ENCODE results near the gene CBLB. TPM values are rescaled to one million over a fixed set of nuclear protein-coding genes. Genes with fewer than 3 reads are reported as not detected.
"Not testable (repeated sequence)": the region's sequence is repeated elsewhere in the genome, so short reads cannot be mapped to it uniquely, and the experiment has no call there.

Gene CBLB
- total and polyA plus RNA-seq, 2 donors: 14.4 to 126 TPM

GRCh38 chr3:105772635-105773034 lies 96.2 kb downstream of the CBLB start:
- WGBS: 94% methylated on average over 2 of the region's 2 CpGs
- H3K4me3 ChIP-seq (ENCODE audit: low read depth, low read length): no peak overlapping the region
- H3K27ac ChIP-seq (ENCODE audit: low read depth): no peak overlapping the region
- no peaks in the 10 kb centered on the region for H3K36me3 ChIP-seq (ENCODE audit: insufficient read depth)
- no peaks in the 10 kb centered on the region for H3K4me1 ChIP-seq (ENCODE audit: insufficient read depth)
- no peak for DNase-seq (ENCODE audit: extremely low spot score)

- Histone ChIP-seq H3K4me1 (ENCODE audit: insufficient read depth) (no peaks in the 10 kb centered on the region), H3K4me3 (ENCODE audit: low read depth, low read length) (no peak overlapping the region), H3K27ac (ENCODE audit: low read depth) (no peak overlapping the region), H3K36me3 (ENCODE audit: insufficient read depth) (no peaks in the 10 kb centered on the region)
- no peak for DNase-seq (ENCODE audit: extremely low spot score)
- 95% methylated on average over 1 of the region's 1 CpG for WGBS
Measured at GRCh38 chr3:105771392-105771791, 97.4 kb downstream of the CBLB start.

- 88% methylated on average over 4 of the region's 4 CpGs for WGBS
- H3K4me3 ChIP-seq (ENCODE audit: low read depth, low read length): no peak overlapping the region
- no peak overlapping the region for H3K27ac ChIP-seq (ENCODE audit: low read depth)
- DNase-seq (ENCODE audit: extremely low spot score): no peak
- H3K36me3 ChIP-seq (ENCODE audit: insufficient read depth): no peaks in the 10 kb centered on the region
- H3K4me1 ChIP-seq (ENCODE audit: insufficient read depth): no peaks in the 10 kb centered on the region
Measured at GRCh38 chr3:105770410-105770809, 98.4 kb downstream of the CBLB start.

- Histone ChIP-seq H3K4me1 (ENCODE audit: insufficient read depth) (no peaks in the 10 kb centered on the region), H3K27ac (ENCODE audit: low read depth) (no peak overlapping the region), H3K4me3 (ENCODE audit: low read depth, low read length) (no peak overlapping the region), H3K36me3 (ENCODE audit: insufficient read depth) (no peaks in the 10 kb centered on the region)
- no peak for DNase-seq (ENCODE audit: extremely low spot score)
Measured at GRCh38 chr3:105767776-105768175, 101.0 kb downstream of the CBLB start.

- WGBS: 82% methylated on average over 3 of the region's 3 CpGs
- H3K27ac ChIP-seq (ENCODE audit: low read depth): no peak overlapping the region
- DNase-seq (ENCODE audit: extremely low spot score): no peak
- no peaks in the 10 kb centered on the region for H3K36me3 ChIP-seq (ENCODE audit: insufficient read depth)
- H3K4me1 ChIP-seq (ENCODE audit: insufficient read depth): no peaks in the 10 kb centered on the region
- H3K4me3 ChIP-seq (ENCODE audit: low read depth, low read length): no peak overlapping the region
Measured at GRCh38 chr3:105767216-105767615, 101.6 kb downstream of the CBLB start.

- no peaks in the 10 kb centered on the region for H3K4me1 ChIP-seq (ENCODE audit: insufficient read depth)
- H3K27ac ChIP-seq (ENCODE audit: low read depth): no peak overlapping the region
- H3K4me3 ChIP-seq (ENCODE audit: low read depth, low read length): no peak overlapping the region
- no peak for DNase-seq (ENCODE audit: extremely low spot score)
- no peaks in the 10 kb centered on the region for H3K36me3 ChIP-seq (ENCODE audit: insufficient read depth)
Measured at GRCh38 chr3:105765308-105765639, 103.5 kb downstream of the CBLB start.

GRCh38 chr3:105764378-105765307 lies 104.2 kb downstream of the CBLB start:
- 93% methylated on average over 2 of the region's 2 CpGs for WGBS
- Histone ChIP-seq H3K4me3 (ENCODE audit: low read depth, low read length) (no peak overlapping the region), H3K4me1 (ENCODE audit: insufficient read depth) (no peaks in the 10 kb centered on the region), H3K36me3 (ENCODE audit: insufficient read depth) (no peaks in the 10 kb centered on the region), H3K27ac (ENCODE audit: low read depth) (no peak overlapping the region)
- no peak for DNase-seq (ENCODE audit: extremely low spot score)

- no peaks in the 10 kb centered on the region for H3K4me1 ChIP-seq (ENCODE audit: insufficient read depth)
- no peak overlapping the region for H3K4me3 ChIP-seq (ENCODE audit: low read depth, low read length)
- H3K36me3 ChIP-seq (ENCODE audit: insufficient read depth): no peaks in the 10 kb centered on the region
- no peak for DNase-seq (ENCODE audit: extremely low spot score)
- no peak overlapping the region for H3K27ac ChIP-seq (ENCODE audit: low read depth)
Measured at GRCh38 chr3:105763659-105764036, 105.2 kb downstream of the CBLB start.

- no peak overlapping the region for H3K4me3 ChIP-seq (ENCODE audit: low read depth, low read length)
- no peaks in the 10 kb centered on the region for H3K36me3 ChIP-seq (ENCODE audit: insufficient read depth)
- no peaks in the 10 kb centered on the region for H3K4me1 ChIP-seq (ENCODE audit: insufficient read depth)
- no peak overlapping the region for H3K27ac ChIP-seq (ENCODE audit: low read depth)
- 96% methylated on average over 13 of the region's 13 CpGs for WGBS
- DNase-seq (ENCODE audit: extremely low spot score): no peak
Measured at GRCh38 chr3:105762749-105763658, 105.8 kb downstream of the CBLB start.

- H3K4me3 ChIP-seq (ENCODE audit: low read depth, low read length); DNase-seq (ENCODE audit: extremely low spot score); H3K27ac ChIP-seq (ENCODE audit: low read depth); H3K4me1 ChIP-seq (ENCODE audit: insufficient read depth); H3K36me3 ChIP-seq (ENCODE audit: insufficient read depth): not testable (repeated sequence)
- 98% methylated on average over 1 of the region's 1 CpG for WGBS
Measured at GRCh38 chr3:105762214-105762613, 106.6 kb downstream of the CBLB start.

- WGBS: 98% methylated on average over 6 of the region's 6 CpGs
- H3K36me3 ChIP-seq (ENCODE audit: insufficient read depth): peaks cover 2% of the 10 kb centered on the region
- H3K27ac ChIP-seq (ENCODE audit: low read depth): no peak overlapping the region
- DNase-seq (ENCODE audit: extremely low spot score): no peak
- no peaks in the 10 kb centered on the region for H3K4me1 ChIP-seq (ENCODE audit: insufficient read depth)
- H3K4me3 ChIP-seq (ENCODE audit: low read depth, low read length): no peak overlapping the region
Measured at GRCh38 chr3:105759442-105760078, 109.3 kb downstream of the CBLB start.

- no peaks in the 10 kb centered on the region for H3K4me1 ChIP-seq (ENCODE audit: insufficient read depth)
- H3K36me3 ChIP-seq (ENCODE audit: insufficient read depth): peaks cover 2% of the 10 kb centered on the region
- no peak overlapping the region for H3K27ac ChIP-seq (ENCODE audit: low read depth)
- no peak overlapping the region for H3K4me3 ChIP-seq (ENCODE audit: low read depth, low read length)
- WGBS: 97% methylated on average over 9 of the region's 9 CpGs
- DNase-seq (ENCODE audit: extremely low spot score): no peak
Measured at GRCh38 chr3:105758451-105758850, 110.4 kb downstream of the CBLB start.

GRCh38 chr3:105755121-105755886 lies 113.5 kb downstream of the CBLB start:
- 89% methylated on average over 2 of the region's 2 CpGs for WGBS
- DNase-seq (ENCODE audit: extremely low spot score): no peak
- no peak overlapping the region for H3K4me3 ChIP-seq (ENCODE audit: low read depth, low read length)

More at GRCh38 chr3:105755121-105755886, 113.5 kb downstream of the CBLB start:
- Histone ChIP-seq H3K27ac (ENCODE audit: low read depth) (no peak overlapping the region), H3K36me3 (ENCODE audit: insufficient read depth) (peaks cover 2% of the 10 kb centered on the region), H3K4me1 (ENCODE audit: insufficient read depth) (peaks cover 2% of the 10 kb centered on the region)
